CD4-positive, alpha-beta T cell (primary cell): ENCODE data around the gene RASGRP3. TPM values are rescaled to one million over a fixed set of nuclear protein-coding genes. Genes with fewer than 3 reads are reported as not detected.

Source experiments
- ATAC-seq: fragments of 200-7000 bp; cut with Tn5 transposase; one replicate; pipeline ENCODE4 v1.10.0; 2022; ENCODE audit warnings: mild to moderate bottlenecking; ENCODE audit not compliant: poor library complexity
- CTCF ChIA-PET: fragments of 350-600 bp; sonication (Branson Sonifier 250); formaldehyde crosslinking; loops from one replicate; lab custom pipeline; 2021; ENCODE audit warnings: antibody characterized with exemption, inconsistent platforms; lab: Charles Lee
- POLR2A ChIA-PET: fragments of 350-600 bp; sonication (Branson Sonifier 250); formaldehyde crosslinking; loops from one replicate; lab custom pipeline; 2021; ENCODE audit warnings: antibody characterized with exemption, inconsistent platforms; lab: Charles Lee
- DNase-seq, 14 experiments: peaks; one replicate each; pipeline ENCODE4 v3.0.0-alpha.2; 2013 to 2020; ENCODE audit warnings: mixed read lengths in 2 of 14
- H3K27ac ChIP-seq, 2 donors: one replicate each; pipeline versions ENCODE4 v1.5.1 to v1.7.0; 2013; ENCODE audit warnings: low read length in 2 of 2, low read depth in 1 of 2, mild to moderate bottlenecking in 1 of 2
- H3K27me3 ChIP-seq, 2 experiments: 1 replicate in 1 of 2; 2 replicates in 1 of 2; pipeline versions ENCODE4 v1.6.1 to v1.7.0; 2013; ENCODE audit warnings: low read length in 2 of 2, control low read depth in 1 of 2, mild to moderate bottlenecking in 1 of 2, moderate library complexity in 1 of 2; ENCODE audit not compliant: insufficient read depth in 2 of 2, control insufficient read depth in 1 of 2
- H3K36me3 ChIP-seq: one replicate; pipeline ENCODE4 v1.6.1; 2013; ENCODE audit warnings: low read length, control low read depth; ENCODE audit not compliant: insufficient read depth
- H3K4me1 ChIP-seq: one replicate; pipeline ENCODE4 v1.6.1; 2013; ENCODE audit warnings: low read length, control low read depth; ENCODE audit not compliant: insufficient read depth
- H3K4me3 ChIP-seq: one replicate; pipeline ENCODE4 v1.5.1; 2013; ENCODE audit warnings: mild to moderate bottlenecking, low read length, moderate library complexity
- H3K9me3 ChIP-seq, 2 experiments: 1 replicate in 1 of 2; 2 replicates in 1 of 2; pipeline versions ENCODE4 v1.6.1 to v1.7.0; 2013; ENCODE audit warnings: low read length in 2 of 2, mild to moderate bottlenecking in 2 of 2, control low read depth in 1 of 2, moderate library complexity in 1 of 2; ENCODE audit not compliant: control insufficient read depth in 1 of 2, insufficient read depth in 1 of 2
- H3K27ac Mint-ChIP-seq: one replicate; pipeline ENCODE4 v1.8.0; 2020; ENCODE audit warnings: mixed read lengths
- H3K27me3 Mint-ChIP-seq: one replicate; pipeline ENCODE4 v1.8.0; 2021; ENCODE audit warnings: mixed read lengths
- H3K36me3 Mint-ChIP-seq: one replicate; pipeline ENCODE4 v1.8.0; 2021; ENCODE audit warnings: low read depth, mixed read lengths
- H3K4me1 Mint-ChIP-seq: one replicate; pipeline ENCODE4 v1.8.0; 2021; ENCODE audit warnings: low read depth, mixed read lengths
- H3K4me3 Mint-ChIP-seq: one replicate; pipeline ENCODE4 v1.8.0; 2020; ENCODE audit warnings: mild to moderate bottlenecking, mixed read lengths
- H3K9me3 Mint-ChIP-seq: one replicate; pipeline ENCODE4 v1.8.0; 2020; ENCODE audit warnings: mixed read lengths
- CTCF ChIP-seq: fragments of 200-600 bp; IDR thresholded peaks from one replicate; pipeline ENCODE4 v1.8.0; 2022; ENCODE audit warnings: antibody characterized with exemption, mild to moderate bottlenecking
- intact Hi-C, 2 experiments: fragments of 100-400 bp; cut with DNase I in 1 of 2; cut with micrococcal nuclease in 1 of 2; formaldehyde crosslinking; loops; one replicate each; pipeline versions ENCODE4 v1.15.1 to v1.9.0; 2023 to 2025; cut with DNase I, micrococcal nuclease
- total RNA-seq, 174 experiments: library from RNA in 2 of 174; stranded (reverse) in 2 of 174; gene quantifications; one replicate each; pipeline ENCODE4 v1.2.3 and lab custom pipeline; 2021 to 2026

Gene RASGRP3
- total RNA-seq, 2 experiments from 2014 or later = 5.7 to 7.9 TPM

- ChIA-PET CTCF (no interaction called here), POLR2A (no interaction called here)
- no peak overlapping the region for H3K27ac ChIP-seq
- ATAC-seq (no peak), DNase-seq (no peak)
- no peaks in the 10 kb centered on the region for H3K36me3 Mint-ChIP-seq
- no peak overlapping the region for H3K27ac Mint-ChIP-seq
- no peak overlapping the region for H3K4me3 Mint-ChIP-seq
- intact Hi-C loops = no loop called here
- no peak for TF ChIP-seq CTCF
- no peak overlapping the region for H3K4me3 ChIP-seq
- no peaks in the 10 kb centered on the region for H3K27me3 ChIP-seq
- H3K9me3 Mint-ChIP-seq = no peaks in the 10 kb centered on the region
- no peaks in the 10 kb centered on the region for H3K9me3 ChIP-seq
- H3K36me3 ChIP-seq = no peaks in the 10 kb centered on the region
- peaks cover 4% of the 10 kb centered on the region for H3K4me1 ChIP-seq
- no peaks in the 10 kb centered on the region for H3K27me3 Mint-ChIP-seq
- peaks cover 24% of the 10 kb centered on the region for H3K4me1 Mint-ChIP-seq
Observed at GRCh38 chr2:33500177-33500576, 23.7 kb downstream of the RASGRP3 start.

DNA sequence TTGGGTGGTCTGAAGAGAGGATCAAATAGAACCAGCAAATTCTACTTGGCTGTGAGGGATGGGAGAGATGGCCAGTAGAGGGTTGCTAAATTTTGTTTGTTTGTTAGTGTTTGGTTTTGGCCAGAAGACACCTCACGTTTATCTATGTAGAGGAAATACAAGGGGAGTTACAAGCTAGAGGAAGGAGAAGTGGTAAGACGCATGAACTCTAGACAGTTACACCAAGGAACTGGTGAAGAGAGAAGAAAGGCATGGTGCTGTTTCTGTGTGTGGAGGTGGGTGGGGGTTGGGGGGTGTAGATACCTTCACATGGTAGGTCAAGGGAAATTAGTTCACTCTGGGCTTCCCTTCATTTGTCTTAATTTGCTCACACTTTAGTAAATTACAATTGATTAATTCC, 25.6 kb downstream of the RASGRP3 start:
- CTCF ChIA-PET = no interaction called here

GRCh38 chr2:33503002-33503401, 26.6 kb downstream of the RASGRP3 start:
- CTCF ChIA-PET = no interaction called here
- Histone ChIP-seq H3K27ac (no peak overlapping the region), H3K4me3 (no peak overlapping the region), H3K27me3 (no peaks in the 10 kb centered on the region), H3K36me3 (no peaks in the 10 kb centered on the region), H3K9me3 (no peaks in the 10 kb centered on the region), H3K4me1 (no peaks in the 10 kb centered on the region)
- ATAC-seq (no peak), DNase-seq (no peak)
- POLR2A ChIA-PET = no interaction called here
- H3K9me3 Mint-ChIP-seq = no peaks in the 10 kb centered on the region
- intact Hi-C loops = no loop called here
- TF ChIP-seq CTCF = no peak
- no peak overlapping the region for H3K4me3 Mint-ChIP-seq
- H3K36me3 Mint-ChIP-seq = no peaks in the 10 kb centered on the region
- peaks cover 6% of the 10 kb centered on the region for H3K4me1 Mint-ChIP-seq
- no peaks in the 10 kb centered on the region for H3K27me3 Mint-ChIP-seq
- no peak overlapping the region for H3K27ac Mint-ChIP-seq

More for the DNA sequence above, 25.6 kb downstream of the RASGRP3 start:
- H3K27ac Mint-ChIP-seq = no peak overlapping the region
- H3K9me3 ChIP-seq = no peaks in the 10 kb centered on the region
- H3K36me3 ChIP-seq = no peaks in the 10 kb centered on the region
- ATAC-seq (no peak), DNase-seq (no peak)
- H3K4me3 ChIP-seq = no peak overlapping the region
- H3K4me1 ChIP-seq = no peaks in the 10 kb centered on the region
- intact Hi-C loops = no loop called here
- H3K27ac ChIP-seq = no peak overlapping the region
- no peaks in the 10 kb centered on the region for H3K27me3 Mint-ChIP-seq
- H3K4me3 Mint-ChIP-seq = no peak overlapping the region
- H3K36me3 Mint-ChIP-seq = no peaks in the 10 kb centered on the region
- no peaks in the 10 kb centered on the region for H3K9me3 Mint-ChIP-seq
- no peaks in the 10 kb centered on the region for H3K27me3 ChIP-seq
- H3K4me1 Mint-ChIP-seq = peaks cover 16% of the 10 kb centered on the region
- TF ChIP-seq CTCF = no peak
- POLR2A ChIA-PET = no interaction called here
